ENCODE results near the gene C16orf54. TPM values are rescaled to one million over a fixed set of nuclear protein-coding genes. Genes with fewer than 3 reads are reported as not detected.

Gene C16orf54
- total and polyA plus RNA-seq, 10 of the 15 experiments (the other 5 are each of a cell fraction or from before 2014, with no cell fraction given) = 2.1 to 13.3 (median 5.4) TPM

DNA sequence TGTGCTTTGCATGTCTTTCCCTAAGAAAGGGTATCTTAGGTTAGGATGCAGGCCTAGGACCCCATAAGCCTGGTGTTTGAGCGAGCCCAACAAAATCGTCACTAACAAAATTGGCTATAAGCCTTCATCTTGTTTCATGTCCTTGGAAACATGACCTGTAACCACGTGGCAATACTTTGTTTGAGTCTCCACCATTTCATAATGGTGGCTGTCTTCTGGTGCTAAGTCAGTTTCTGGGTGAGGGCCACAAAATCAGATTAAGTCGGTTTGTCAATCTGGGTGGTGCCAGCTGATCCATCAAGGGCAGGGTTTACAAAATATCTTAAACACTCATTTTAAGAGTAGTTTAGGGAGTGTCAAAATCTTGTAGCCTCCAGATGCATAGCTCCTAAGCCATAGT is 33.0 kb downstream of the C16orf54 start:
- intact Hi-C loops (cut with micrococcal nuclease; ENCODE audit: unreplicated experiment) = no loop called here
- Histone ChIP-seq H3K9ac (ENCODE audit: control insufficient read depth, insufficient read depth, low read length) (no peak overlapping the region), H4K20me1 (ENCODE audit: control insufficient read depth, insufficient read depth) (no peaks in the 10 kb centered on the region), H2AFZ (ENCODE audit: control insufficient read depth, low read depth, low read length) (no peak overlapping the region), H3K36me3 (ENCODE audit: control insufficient read depth in 2 of 2, insufficient read depth in 2 of 2, low read length in 1 of 2) (no peaks in the 10 kb centered on the region), H3K27me3 (replicated peaks in 1 of 2; ENCODE audit: control insufficient read depth in 2 of 2, insufficient read depth in 2 of 2, low read length in 1 of 2) (no peaks in the 10 kb centered on the region; a peak in 1 of 4 replicates), H3K27ac (ENCODE audit: control insufficient read depth, insufficient read depth) (no peak overlapping the region), H3K4me3 (no peak overlapping the region), H3K9me3 (replicated peaks; ENCODE audit: control insufficient read depth, insufficient read depth, low read length) (no peaks in the 10 kb centered on the region; the same call in 2 of the 3 replicates), H3K4me1 (ENCODE audit: control insufficient read depth, insufficient read depth, low read length) (peaks cover 7% of the 10 kb centered on the region), H3K79me2 (ENCODE audit: control insufficient read depth, insufficient read depth, low read length) (no peaks in the 10 kb centered on the region), H3K4me2 (ENCODE audit: control insufficient read depth, insufficient read depth) (no peak overlapping the region)
- no peak for DNase-seq (ENCODE audit: low read depth, low spot score)
- in situ Hi-C loops (cut with MboI) = no loop called here
- 50% methylated on average over 4 of the region's 4 CpGs for WGBS (ENCODE audit: insufficient coverage, insufficient replicate concordance, low lambda C conversion rate, missing lambda C conversion rate)
- TF ChIP-seq EZH2 (IDR thresholded peaks at IDR 0.05; ENCODE audit: borderline replicate concordance, control insufficient read depth, low read depth, low read length) (no peak), USF1 (IDR thresholded peaks at IDR 0.05; ENCODE audit: borderline replicate concordance, extremely low read length, insufficient read depth, low read depth, low read length) (no peak), SKIL (IDR thresholded peaks at IDR 0.05; ENCODE audit: low read depth, poor library complexity, severe bottlenecking) (no peak), MXI1 (IDR thresholded peaks at IDR 0.05; ENCODE audit: low read depth, low read length) (no peak), ASH2L (IDR thresholded peaks at IDR 0.05; ENCODE audit: borderline replicate concordance, low read depth) (no peak), HSF1 (IDR thresholded peaks at IDR 0.05; ENCODE audit: low read depth, low read length) (no peak), ZBTB33 (IDR thresholded peaks at IDR 0.05) (no peak), MYB (IDR thresholded peaks at IDR 0.05; ENCODE audit: borderline replicate concordance, low read depth, low read length) (no peak)
- TF ChIP-seq, protein P1, sequence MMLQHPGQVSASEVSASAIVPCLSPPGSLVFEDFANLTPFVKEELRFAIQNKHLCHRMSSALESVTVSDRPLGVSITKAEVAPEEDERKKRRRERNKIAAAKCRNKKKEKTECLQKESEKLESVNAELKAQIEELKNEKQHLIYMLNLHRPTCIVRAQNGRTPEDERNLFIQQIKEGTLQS (IDR thresholded peaks at IDR 0.05; ENCODE audit: borderline replicate concordance, extremely low read depth, low read depth, low read length) = no peak
- ChIA-PET SMC1A (ENCODE audit: uncharacterized antibody, unreplicated experiment) (interaction anchor here (0.9 to 1.8 kb wide), 4 partner anchors 10 to 23 kb away, joined by 3 to 7 read pairs (median 4); no protein-coding TSS in a partner anchor), POLR2A (interaction anchor here (0.7 to 1.4 kb wide), 3 partner anchors 10 to 69 kb away, joined by 3 to 4 read pairs (median 3); no protein-coding TSS in a partner anchor), RAD21 (ENCODE audit: unreplicated experiment) (interaction anchor here (1.0 to 1.1 kb wide), 2 partner anchors 19 to 49 kb away, joined by 3 to 4 read pairs; no protein-coding TSS in a partner anchor), CTCF (interaction anchor here (0.7 to 1.9 kb wide), 6 partner anchors 10 to 136 kb away, joined by 3 to 7 read pairs (median 4); no protein-coding TSS in a partner anchor)
- BruUV-seq (replicated peaks) = no TSS peak
- ATAC-seq = no peak
- FAIRE-seq = no peak

Data from GM12878 (cell line).